H1 (cell line): ENCODE measurements around the gene UNC5B. TPM values are rescaled to one million over a fixed set of nuclear protein-coding genes. Genes with fewer than 3 reads are reported as not detected.

Experiments
- CTCF ChIA-PET: fragments of 300-600 bp; sonication (Branson Sonifier 250); formaldehyde crosslinking; loops from one replicate; lab custom pipeline; 2021; ENCODE audit not compliant: partially characterized antibody; lab: Charles Lee
- POLR2A ChIA-PET: fragments of 300-600 bp; sonication (Branson Sonifier 250); formaldehyde crosslinking; loops from one replicate; lab custom pipeline; 2021; ENCODE audit warnings: inconsistent platforms; ENCODE audit not compliant: partially characterized antibody; lab: Charles Lee
- DNase-seq, 2 experiments: peaks; one replicate each; pipeline versions ENCODE4 v3.0.0 to v3.0.0-alpha.2; 2010 to 2022; ENCODE audit warnings: low spot score in 2 of 2, low read depth in 1 of 2, mixed read lengths in 1 of 2
- FAIRE-seq: peaks from 2 replicates; lab custom pipeline; 2011; peaks lifted over from hg19 to GRCh38; lab: Jason Lieb, UNC
- H2AFZ ChIP-seq: 2 replicates; pipeline ENCODE4 v1.8.1; 2012; ENCODE audit warnings: low read length, inconsistent platforms
- H2AK5ac ChIP-seq: 2 replicates; pipeline ENCODE4 v1.6.1; 2013; ENCODE audit warnings: low read depth, low read length
- H2BK120ac ChIP-seq: replicated peaks from 2 replicates; pipeline ENCODE3; 2013; ENCODE audit warnings: low read depth, low read length, inconsistent platforms
- H2BK12ac ChIP-seq: 2 replicates; pipeline ENCODE4 v1.6.1; 2013; ENCODE audit warnings: low read depth, low read length
- H2BK15ac ChIP-seq: 2 replicates; pipeline ENCODE4 v1.6.1; 2013; ENCODE audit warnings: low read length
- H2BK20ac ChIP-seq: 2 replicates; pipeline ENCODE4 v1.6.1; 2013; ENCODE audit warnings: low read length
- H2BK5ac ChIP-seq: 2 replicates; pipeline ENCODE4 v1.6.1; 2013; ENCODE audit warnings: low read depth, low read length
- H3K14ac ChIP-seq: 2 replicates; pipeline ENCODE4 v1.6.1; 2013; ENCODE audit warnings: inconsistent platforms; ENCODE audit not compliant: insufficient read length
- H3K18ac ChIP-seq: 2 replicates; pipeline ENCODE4 v1.6.1; 2013; ENCODE audit warnings: low read length; ENCODE audit errors: extremely low read depth
- H3K23ac ChIP-seq: 2 replicates; pipeline ENCODE4 v1.6.1; 2013; ENCODE audit warnings: inconsistent platforms; ENCODE audit not compliant: insufficient read length
- H3K23me2 ChIP-seq: 2 replicates; pipeline ENCODE4 v1.6.1; 2013; ENCODE audit warnings: low read depth, low read length
- H3K27ac ChIP-seq: 2 replicates; pipeline ENCODE4 v1.6.1; 2011; ENCODE audit warnings: low read depth, low read length, inconsistent platforms
- H3K27me3 ChIP-seq, 4 experiments: replicated peaks in 1 of 4; 1 replicate in 1 of 4; 2 replicates in 3 of 4; pipeline versions ENCODE4 v1.6.1 to v1.8.1; 2011 to 2013; ENCODE audit warnings: low read length in 3 of 4, mild to moderate bottlenecking in 3 of 4, inconsistent platforms in 2 of 4, mixed read lengths in 2 of 4, moderate library complexity in 1 of 4; ENCODE audit not compliant: control insufficient read depth in 3 of 4, insufficient read depth in 3 of 4; ENCODE audit errors: extremely low read depth in 1 of 4
- H3K36me3 ChIP-seq, 4 experiments: 2 replicates each; pipeline versions ENCODE4 v1.6.1 to v1.8.1; 2011 to 2013; ENCODE audit warnings: mild to moderate bottlenecking in 4 of 4, low read length in 3 of 4, moderate library complexity in 2 of 4, control low read depth in 1 of 4, inconsistent platforms in 1 of 4; ENCODE audit not compliant: insufficient read depth in 4 of 4, control insufficient read depth in 2 of 4
- H3K4ac ChIP-seq: replicated peaks from 2 replicates; pipeline ENCODE3; 2013; ENCODE audit warnings: low read length, low read depth, mixed read lengths, inconsistent platforms; ENCODE audit not compliant: insufficient read length
- H3K4me1 ChIP-seq, 4 experiments: replicated peaks in 1 of 4; 1 replicate in 1 of 4; 2 replicates in 3 of 4; pipeline versions ENCODE4 v1.6.1 to v1.8.1; 2011 to 2013; ENCODE audit warnings: low read length in 3 of 4, inconsistent platforms in 2 of 4, mixed read lengths in 1 of 4; ENCODE audit not compliant: insufficient read depth in 4 of 4, control insufficient read depth in 3 of 4
- H3K4me2 ChIP-seq, 2 experiments: 2 replicates each; pipeline versions ENCODE4 v1.6.1 to v1.8.1; 2011 to 2013; ENCODE audit warnings: low read depth in 2 of 2, low read length in 2 of 2, control low read depth in 1 of 2, inconsistent platforms in 1 of 2, mild to moderate bottlenecking in 1 of 2; ENCODE audit not compliant: insufficient read depth in 1 of 2
- H3K4me3 ChIP-seq, 4 experiments: fragments of 200-600, 300-600 bp in 1 of 4; sonication (generic), shearing (Covaris generic), sonication (Bioruptor Twin) in 1 of 4; 2 replicates each; pipeline versions ENCODE4 v1.5.1 to v1.8.1; 2011 to 2016; ENCODE audit warnings: low read length in 4 of 4, low read depth in 3 of 4, control low read depth in 2 of 4, inconsistent platforms in 2 of 4, mild to moderate bottlenecking in 2 of 4, mixed read lengths in 1 of 4, moderate library complexity in 1 of 4; ENCODE audit not compliant: insufficient read depth in 2 of 4; ENCODE audit errors: extremely low read depth in 1 of 4
- H3K56ac ChIP-seq: replicated peaks from 2 replicates; pipeline ENCODE3; 2013; ENCODE audit warnings: low read depth, mild to moderate bottlenecking, mixed read lengths, low read length, inconsistent platforms; ENCODE audit not compliant: insufficient read length
- H3K79me1 ChIP-seq: 2 replicates; pipeline ENCODE4 v1.6.1; 2013; ENCODE audit warnings: low read depth, low read length, control low read depth
- H3K79me2 ChIP-seq, 2 experiments: 2 replicates each; pipeline versions ENCODE4 v1.6.1 to v1.8.1; 2012 to 2013; ENCODE audit warnings: low read length in 2 of 2, mild to moderate bottlenecking in 2 of 2, inconsistent platforms in 1 of 2; ENCODE audit not compliant: insufficient read depth in 2 of 2, control insufficient read depth in 1 of 2
- H3K9ac ChIP-seq, 4 experiments: replicated peaks in 1 of 4; 1 replicate in 1 of 4; 2 replicates in 3 of 4; pipeline versions ENCODE4 v1.6.1 to v1.8.1; 2011 to 2013; ENCODE audit warnings: low read depth in 3 of 4, low read length in 3 of 4, control low read depth in 2 of 4, mild to moderate bottlenecking in 2 of 4, moderate library complexity in 2 of 4, inconsistent platforms in 1 of 4; ENCODE audit errors: extremely low read depth in 1 of 4
- H3K9me3 ChIP-seq, 2 experiments: 2 replicates each; pipeline versions ENCODE4 v1.6.1 to v1.8.1; 2012 to 2013; ENCODE audit warnings: mild to moderate bottlenecking in 2 of 2, moderate library complexity in 2 of 2, control low read depth in 1 of 2, inconsistent platforms in 1 of 2, low read depth in 1 of 2, low read length in 1 of 2, mixed read lengths in 1 of 2; ENCODE audit not compliant: insufficient read depth in 2 of 2
- H4K20me1 ChIP-seq, 2 experiments: replicated peaks in 1 of 2; 2 replicates each; pipeline versions ENCODE3 to v1.8.1; 2011 to 2013; ENCODE audit warnings: inconsistent platforms in 2 of 2, low read length in 2 of 2, mild to moderate bottlenecking in 1 of 2; ENCODE audit not compliant: insufficient read depth in 2 of 2, control insufficient read depth in 1 of 2
- H4K5ac ChIP-seq: 2 replicates; pipeline ENCODE4 v1.6.1; 2013; ENCODE audit warnings: low read length, low read depth, mixed read lengths, inconsistent platforms; ENCODE audit not compliant: insufficient read length
- H4K8ac ChIP-seq: 2 replicates; pipeline ENCODE4 v1.8.0; 2013; ENCODE audit warnings: mild to moderate bottlenecking, moderate library complexity, low read length, inconsistent platforms; ENCODE audit not compliant: insufficient read depth; ENCODE audit errors: extremely low read depth
- H4K91ac ChIP-seq: replicated peaks from 2 replicates; pipeline ENCODE3; 2013; ENCODE audit warnings: low read length, mixed read lengths, inconsistent platforms; ENCODE audit not compliant: insufficient read length
- ATF2 ChIP-seq: IDR thresholded peaks from 2 replicates; pipeline ENCODE4 v1.6.1; 2012; ENCODE audit warnings: low read length, inconsistent platforms
- CREB1 ChIP-seq: IDR thresholded peaks from 2 replicates; pipeline ENCODE4 v1.6.1; 2012; ENCODE audit warnings: inconsistent platforms
- EP300 ChIP-seq, 2 experiments: IDR thresholded peaks; 1 replicate in 1 of 2; 2 replicates in 1 of 2; pipeline ENCODE4 v1.6.1; 2011 to 2012; ENCODE audit warnings: low read depth in 2 of 2, low read length in 2 of 2, mild to moderate bottlenecking in 2 of 2, borderline replicate concordance in 1 of 2, inconsistent platforms in 1 of 2, moderate library complexity in 1 of 2
- GTF2F1 ChIP-seq: IDR thresholded peaks from 2 replicates; pipeline ENCODE4 v1.6.1; 2012; ENCODE audit warnings: low read depth, low read length, improper control_type of control experiment, borderline replicate concordance
- HDAC6 ChIP-seq: IDR thresholded peaks from one replicate; pipeline ENCODE4 v1.7.1; 2012; ENCODE audit warnings: low read depth, mild to moderate bottlenecking, inconsistent platforms, low read length, moderate library complexity
- MAFK ChIP-seq: IDR thresholded peaks from 2 replicates; pipeline ENCODE4 v1.6.1; 2012; ENCODE audit warnings: low read depth, mild to moderate bottlenecking, improper control_type of control experiment, low read length
- PHF8 ChIP-seq: fragments of 200-600 bp; sonication (generic); conservative IDR thresholded peaks from 2 replicates; pipeline ENCODE4 v1.7.1; 2012; ENCODE audit warnings: low read depth, mild to moderate bottlenecking, inconsistent platforms, low read length, moderate library complexity
- POLR2A ChIP-seq, 2 experiments: IDR thresholded peaks; 1 replicate in 1 of 2; 2 replicates in 1 of 2; pipeline ENCODE4 v1.6.1; 2011; ENCODE audit warnings: low read depth in 2 of 2, low read length in 2 of 2, mild to moderate bottlenecking in 2 of 2; ENCODE audit errors: control extremely low read depth in 1 of 2
- SIRT6 ChIP-seq: IDR thresholded peaks from one replicate; pipeline ENCODE4 v1.7.1; 2012; ENCODE audit warnings: low read length, inconsistent platforms
- SP2 ChIP-seq: IDR thresholded peaks from 2 replicates; pipeline ENCODE4 v1.6.1; 2012; ENCODE audit warnings: mild to moderate bottlenecking, low read length, inconsistent platforms
- ZNF274 ChIP-seq: IDR thresholded peaks from 2 replicates; pipeline ENCODE4 v1.7.0; 2012; ENCODE audit warnings: low read length, borderline replicate concordance; ENCODE audit errors: extremely low read depth
- WGBS, 2 experiments: shearing (Covaris generic) in 1 of 2; methylation state at CpG; one replicate each; pipeline versions ENCODE4 v1.1.6 to v1.1.7; 2013 to 2015; ENCODE audit warnings: low lambda C conversion rate in 2 of 2, mixed read lengths in 2 of 2, inconsistent platforms in 1 of 2, low coverage in 1 of 2, missing lambda C conversion rate in 1 of 2; ENCODE audit not compliant: insufficient replicate concordance in 2 of 2, insufficient coverage in 1 of 2, insufficient read length in 1 of 2; ENCODE audit errors: extremely low coverage in 1 of 2, missing lambda C conversion rate in 1 of 2; 5-methylcytosine and 5-hydroxymethylcytosine counted together
- polyA plus RNA-seq, 7 experiments: library from polyadenylated mRNA; depleted of rRNA in 3 of 7; stranded (reverse) in 5 of 7; unstranded in 2 of 7; fragments of >200 nt in 5 of 7; fragments of 200-250 nt in 2 of 7; gene quantifications; 1 replicate in 5 of 7; 2 replicates in 1 of 7; 4 replicates in 1 of 7; pipeline versions ENCODE4 v1.2.1 to v1.2.3, GENCODE V29; 2011 to 2013; ENCODE audit warnings: missing spikeins in 2 of 7, mixed read lengths in 2 of 7
- total RNA-seq: library from RNA; stranded (reverse); fragmentation: NEBNext Ultra II Directional; extraction: Animal tissue kit (Norgen Biotek cat#: 25700); gene quantifications from 2 replicates; pipeline ENCODE4 v1.2.1, GENCODE V29; 2021
- TF ChIP-seq, protein P1 (sequence below): IDR thresholded peaks from 2 replicates; pipeline ENCODE4 v1.6.1; 2011; ENCODE audit warnings: low read depth, mild to moderate bottlenecking, low read length; ENCODE audit not compliant: insufficient read depth

UNC5B gene
- total and polyA plus RNA-seq, 2 of the 8 experiments (the other 6 are each of a cell fraction or from before 2014, with no cell fraction given): 27.9 to 31.8 TPM

GRCh38 chr10:71351087-71351486, 138.7 kb downstream of the UNC5B start:
- ChIA-PET POLR2A (no interaction called here), CTCF (interaction anchor here (1.0 to 4.1 kb wide), 14 partner anchors 10 to 171 kb away, joined by 3 to 15 read pairs (median 4); partner anchors contain the start of gene SLC29A3)
- Histone ChIP-seq H2BK120ac (no peak overlapping the region), H3K56ac (no peak overlapping the region), H3K23ac (no peak overlapping the region), H4K5ac (no peak overlapping the region), H2AFZ (no peak overlapping the region), H3K4me2 (no peak overlapping the region), H3K4me1 (peaks cover 0 to 19% (median 9%) of the 10 kb centered on the region in 4 experiments; a peak in 5 of 7 replicates), H3K79me2 (no peaks in the 10 kb centered on the region), H2AK5ac (no peak overlapping the region), H3K9ac (no peak overlapping the region), H2BK15ac (no peak overlapping the region), H2BK12ac (no peak overlapping the region), H3K27ac (no peak overlapping the region), H3K79me1 (no peaks in the 10 kb centered on the region), H4K20me1 (peaks cover 0 to 6% of the 10 kb centered on the region in 2 experiments), H3K18ac (no peak overlapping the region), H3K4me3 (no peak overlapping the region), H3K23me2 (no peaks in the 10 kb centered on the region), H2BK5ac (no peak overlapping the region), H3K27me3 (no peaks in the 10 kb centered on the region), H3K4ac (no peak overlapping the region), H3K36me3 (peaks cover 0 to 8% (median under 1%) of the 10 kb centered on the region in 4 experiments; a peak in 2 of 8 replicates), H2BK20ac (no peak overlapping the region), H3K14ac (no peak overlapping the region), H4K91ac (no peak overlapping the region), H3K9me3 (no peaks in the 10 kb centered on the region), H4K8ac (no peak overlapping the region)
- DNase-seq (no peak), FAIRE-seq (no peak)
- WGBS, 2 experiments: 78% methylated on average over 6 of the region's 6 CpGs; no CpG with 5 or more reads in 1 of the 2 experiments
- TF ChIP-seq ATF2 (no peak), PHF8 (no peak), SIRT6 (no peak), HDAC6 (no peak), MAFK (no peak), EP300 (IDR thresholded peaks at IDR 0.05; ENCODE audit: borderline replicate concordance in 1 of 2, low read depth in 2 of 2, low read length in 2 of 2) (no peak), GTF2F1 (no peak), POLR2A (IDR thresholded peaks at IDR 0.05; ENCODE audit: control extremely low read depth in 1 of 2, low read depth in 2 of 2, low read length in 2 of 2) (no peak), CREB1 (no peak), SP2 (no peak), ZNF274 (no peak)
- TF ChIP-seq, protein P1, sequence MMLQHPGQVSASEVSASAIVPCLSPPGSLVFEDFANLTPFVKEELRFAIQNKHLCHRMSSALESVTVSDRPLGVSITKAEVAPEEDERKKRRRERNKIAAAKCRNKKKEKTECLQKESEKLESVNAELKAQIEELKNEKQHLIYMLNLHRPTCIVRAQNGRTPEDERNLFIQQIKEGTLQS: no peak
